H1 (cell line): ENCODE results near the gene TMEM150B. TPM values are rescaled to one million over a fixed set of nuclear protein-coding genes. Genes with fewer than 3 reads are reported as not detected.

Source experiments
- ASH2L ChIP-seq: fragments of 200-600, 300-600 bp; sonication (generic); IDR thresholded peaks from one replicate; pipeline ENCODE4 v1.7.1; 2017; ENCODE audit warnings: low read length
- BACH1 ChIP-seq: IDR thresholded peaks from 2 replicates; pipeline ENCODE4 v1.6.1; 2012; ENCODE audit warnings: low read length, improper control_type of control experiment
- BCL11A ChIP-seq, 2 experiments: IDR thresholded peaks; one replicate each; pipeline ENCODE4 v1.6.1; 2011; ENCODE audit warnings: low read depth in 2 of 2, low read length in 2 of 2, mild to moderate bottlenecking in 2 of 2
- E2F6 ChIP-seq: IDR thresholded peaks from 2 replicates; pipeline ENCODE4 v1.6.1; 2012; ENCODE audit warnings: inconsistent platforms
- EGR1 ChIP-seq: IDR thresholded peaks from 2 replicates; pipeline ENCODE4 v1.6.1; 2011; ENCODE audit warnings: low read depth, low read length, borderline replicate concordance
- EP300 ChIP-seq, 2 experiments: IDR thresholded peaks; 1 replicate in 1 of 2; 2 replicates in 1 of 2; pipeline ENCODE4 v1.6.1; 2011 to 2012; ENCODE audit warnings: low read depth in 2 of 2, low read length in 2 of 2, mild to moderate bottlenecking in 2 of 2, borderline replicate concordance in 1 of 2, inconsistent platforms in 1 of 2, moderate library complexity in 1 of 2
- EZH2 ChIP-seq: fragments of 200-600 bp; sonication (generic); IDR thresholded peaks from 2 replicates; pipeline ENCODE4 v1.7.1; 2012; ENCODE audit warnings: low read depth, mild to moderate bottlenecking, moderate library complexity, low read length, inconsistent platforms; ENCODE audit not compliant: severe bottlenecking
- HDAC6 ChIP-seq: IDR thresholded peaks from one replicate; pipeline ENCODE4 v1.7.1; 2012; ENCODE audit warnings: low read depth, mild to moderate bottlenecking, inconsistent platforms, low read length, moderate library complexity
- JUN ChIP-seq: IDR thresholded peaks from 2 replicates; pipeline ENCODE4 v1.6.1; 2011; ENCODE audit warnings: low read depth, mild to moderate bottlenecking, improper control_type of control experiment, low read length
- JUND ChIP-seq: IDR thresholded peaks from 2 replicates; pipeline ENCODE4 v1.6.1; 2011; ENCODE audit warnings: mild to moderate bottlenecking, improper control_type of control experiment, low read length
- KDM4A ChIP-seq: IDR thresholded peaks from one replicate; pipeline ENCODE4 v1.7.1; 2012; ENCODE audit warnings: low read depth, mild to moderate bottlenecking, moderate library complexity, low read length, inconsistent platforms; ENCODE audit not compliant: severe bottlenecking
- MAFK ChIP-seq: IDR thresholded peaks from 2 replicates; pipeline ENCODE4 v1.6.1; 2012; ENCODE audit warnings: low read depth, mild to moderate bottlenecking, improper control_type of control experiment, low read length
- NANOG ChIP-seq: IDR thresholded peaks from 2 replicates; pipeline ENCODE4 v1.6.1; 2011; ENCODE audit warnings: low read length, low read depth, mild to moderate bottlenecking, inconsistent platforms; ENCODE audit not compliant: insufficient read depth, poor library complexity, severe bottlenecking
- NRF1 ChIP-seq: IDR thresholded peaks from 2 replicates; pipeline ENCODE4 v1.6.1; 2011; ENCODE audit warnings: mild to moderate bottlenecking, low read depth, low read length, improper control_type of control experiment
- POLR2AphosphoS5 ChIP-seq: IDR thresholded peaks from 2 replicates; pipeline ENCODE4 v1.6.1; 2011; ENCODE audit warnings: low read depth, low read length
- RBBP5 ChIP-seq: IDR thresholded peaks from 2 replicates; pipeline ENCODE4 v1.7.1; 2012; ENCODE audit warnings: low read depth, mild to moderate bottlenecking, inconsistent platforms, low read length, moderate library complexity, borderline replicate concordance
- RFX5 ChIP-seq: IDR thresholded peaks from 2 replicates; pipeline ENCODE4 v1.6.1; 2011; ENCODE audit warnings: low read depth, low read length, improper control_type of control experiment, borderline replicate concordance
- SP1 ChIP-seq: IDR thresholded peaks from 2 replicates; pipeline ENCODE4 v1.6.1; 2011; ENCODE audit warnings: low read depth, low read length
- SRF ChIP-seq: IDR thresholded peaks from 2 replicates; pipeline ENCODE4 v1.6.1; 2011; ENCODE audit warnings: mild to moderate bottlenecking, low read depth, low read length, moderate library complexity
- USF2 ChIP-seq: IDR thresholded peaks from 2 replicates; pipeline ENCODE4 v1.6.1; 2011; ENCODE audit warnings: low read length, improper control_type of control experiment
- YY1 ChIP-seq: IDR thresholded peaks from 2 replicates; pipeline ENCODE4 v1.6.1; 2011; ENCODE audit warnings: low read depth, mild to moderate bottlenecking, low read length
- ZNF274 ChIP-seq: IDR thresholded peaks from 2 replicates; pipeline ENCODE4 v1.7.0; 2012; ENCODE audit warnings: low read length, borderline replicate concordance; ENCODE audit errors: extremely low read depth
- polyA plus RNA-seq, 7 experiments: library from polyadenylated mRNA; depleted of rRNA in 3 of 7; stranded (reverse) in 5 of 7; unstranded in 2 of 7; fragments of >200 nt in 5 of 7; fragments of 200-250 nt in 2 of 7; gene quantifications; 1 replicate in 5 of 7; 2 replicates in 1 of 7; 4 replicates in 1 of 7; pipeline versions ENCODE4 v1.2.1 to v1.2.3, GENCODE V29; 2011 to 2013; ENCODE audit warnings: missing spikeins in 2 of 7, mixed read lengths in 2 of 7
- total RNA-seq: library from RNA; stranded (reverse); fragmentation: NEBNext Ultra II Directional; extraction: Animal tissue kit (Norgen Biotek cat#: 25700); gene quantifications from 2 replicates; pipeline ENCODE4 v1.2.1, GENCODE V29; 2021

TMEM150B gene
- total and polyA plus RNA-seq, 2 of the 8 experiments (the other 6 are each of a cell fraction or from before 2014, with no cell fraction given): 0.41 to 0.91 TPM

DNA sequence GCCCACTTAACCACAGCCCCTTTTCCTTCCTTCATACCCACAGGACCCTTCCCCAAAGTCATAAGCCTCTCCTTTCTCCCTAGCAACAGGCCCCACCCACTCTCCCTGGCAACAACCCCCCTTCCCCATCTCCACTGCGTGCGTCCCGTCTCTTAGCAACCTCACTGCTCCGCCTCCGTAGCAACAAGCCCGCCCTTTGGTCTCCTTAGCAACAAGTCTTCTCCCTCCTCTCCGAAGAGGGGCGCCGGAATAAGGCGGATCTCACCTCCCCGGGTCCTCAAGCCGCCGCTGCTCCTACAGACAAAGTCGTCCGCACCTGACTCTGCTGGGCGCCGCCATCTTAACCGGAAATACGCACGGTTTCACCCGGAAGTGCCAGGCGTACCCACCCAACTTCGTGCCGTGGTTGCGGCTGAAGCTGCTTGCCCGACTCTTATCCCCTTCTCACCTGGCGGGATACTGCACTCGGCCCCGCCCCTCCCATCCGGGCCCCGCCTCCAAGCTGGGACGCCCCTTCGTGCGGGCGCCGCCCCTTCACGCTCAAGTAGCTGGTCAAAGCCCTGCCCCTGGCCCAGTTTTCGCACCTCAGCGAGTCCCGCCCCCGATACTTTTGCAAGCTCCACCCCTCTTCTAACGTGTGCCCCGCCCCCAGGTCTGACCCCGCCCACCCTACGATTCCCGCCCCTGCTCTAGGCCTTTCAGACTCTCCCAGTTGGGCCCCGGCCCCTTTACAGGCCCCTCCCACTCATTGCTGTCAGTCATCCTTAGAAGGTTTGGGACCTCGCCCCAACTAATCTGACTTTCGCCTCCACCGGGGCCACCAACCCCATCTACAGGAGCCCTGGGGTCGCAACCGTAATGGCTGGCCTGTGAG lies 45.1 kb downstream of the TMEM150B start, which contains the start of gene HSPBP1 (continued):
- TF ChIP-seq USF2 (no peak), NRF1 (no peak), BCL11A (IDR thresholded peaks at IDR 0.05; ENCODE audit: low read depth in 2 of 2, low read length in 2 of 2) (no peak), JUN (no peak), E2F6 (no peak), RBBP5 (peak; percentile 81; the same call in 1 of the 2 replicates), ZNF274 (no peak), SRF (no peak), EZH2 (no peak), YY1 (peak; percentile 98), POLR2AphosphoS5 (peak; percentile 72; the same call in 1 of the 2 replicates), ASH2L (peak; percentile 93), HDAC6 (no peak), SP1 (peak; percentile 21), EP300 (IDR thresholded peaks at IDR 0.05; ENCODE audit: borderline replicate concordance in 1 of 2, low read depth in 2 of 2, low read length in 2 of 2) (no peak), EGR1 (no peak), NANOG (no peak), RFX5 (peak; percentile 52; the same call in 1 of the 2 replicates), JUND (no peak), MAFK (no peak), KDM4A (peak; percentile 98), BACH1 (no peak)
